Measurements from ENCODE around the gene YDJC.
"Not testable (repeated sequence)": the region's sequence is repeated elsewhere in the genome, so short reads cannot be mapped to it uniquely, and the experiment has no call there.

Gene YDJC

GRCh38 chr22:21622919-21623647, 6.7 kb downstream of the YDJC start:
- Mint-ChIP-seq H3K27ac (ENCODE audit: low read depth) (peak overlapping the region; percentile 68), H3K36me3 (ENCODE audit: insufficient read depth) (peaks cover 46% of the 10 kb centered on the region), H3K9me3 (no peaks in the 10 kb centered on the region), H3K27me3 (no peaks in the 10 kb centered on the region), H3K4me3 (no peak overlapping the region), H3K4me1 (peaks cover 47% of the 10 kb centered on the region)
- ATAC-seq (replicated peaks; ENCODE audit: extremely low read depth, poor library complexity, severe bottlenecking) (no peak), DNase-seq (ENCODE audit: low spot score in 2 of 2) (no peak)

DNA sequence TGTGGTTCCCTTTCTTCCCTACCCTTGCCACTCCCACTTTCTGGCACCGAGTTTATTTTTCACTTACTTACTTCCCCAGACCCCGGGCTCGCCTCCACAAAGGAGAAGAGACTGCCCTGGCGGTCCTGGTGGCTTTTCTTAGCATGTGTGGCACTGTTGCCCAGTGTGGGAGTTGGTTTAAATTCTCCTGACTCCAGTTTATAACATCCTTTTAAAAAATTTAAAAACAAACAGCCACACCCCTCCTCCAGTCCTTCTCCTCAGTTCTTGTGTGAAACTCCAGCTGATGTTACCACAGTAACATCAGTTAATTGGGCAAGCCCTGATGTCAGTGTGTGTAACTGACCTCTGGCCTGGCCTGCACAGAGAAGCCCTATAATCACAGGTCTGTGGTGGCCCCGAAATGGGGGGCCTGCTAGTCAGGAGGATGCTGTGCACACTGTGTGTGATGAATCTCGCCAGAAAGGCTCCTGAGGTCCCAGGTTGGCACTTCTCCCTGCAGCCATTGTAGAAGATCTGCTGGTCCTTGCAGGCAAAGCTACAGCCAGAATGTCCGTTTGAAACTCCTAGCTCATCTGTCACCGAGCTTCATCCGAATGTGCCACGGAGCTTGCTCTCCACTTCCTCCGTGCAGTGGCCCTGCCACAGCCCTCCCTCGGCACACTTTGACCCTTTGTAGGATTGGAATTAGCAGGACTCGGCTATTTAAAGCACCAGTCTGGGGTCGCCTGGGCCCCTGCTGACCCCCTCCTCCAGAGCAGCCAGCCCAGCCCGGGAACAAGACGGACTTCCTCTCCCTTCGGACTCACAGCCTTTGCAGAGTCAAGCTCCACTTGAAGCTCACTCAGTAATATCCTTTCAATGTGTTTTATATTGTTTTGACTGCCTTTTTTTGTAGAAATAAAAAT, 7.6 kb downstream of the YDJC start:
- Mint-ChIP-seq H3K27me3 (no peaks in the 10 kb centered on the region), H3K4me1 (peaks cover 47% of the 10 kb centered on the region), H3K27ac (ENCODE audit: low read depth) (peak overlapping the region; percentile 68), H3K4me3 (no peak overlapping the region), H3K9me3 (no peaks in the 10 kb centered on the region), H3K36me3 (ENCODE audit: insufficient read depth) (peaks cover 46% of the 10 kb centered on the region)
- no peak for DNase-seq (ENCODE audit: low spot score in 2 of 2)
- no peak for ATAC-seq (replicated peaks; ENCODE audit: extremely low read depth, poor library complexity, severe bottlenecking)

DNA sequence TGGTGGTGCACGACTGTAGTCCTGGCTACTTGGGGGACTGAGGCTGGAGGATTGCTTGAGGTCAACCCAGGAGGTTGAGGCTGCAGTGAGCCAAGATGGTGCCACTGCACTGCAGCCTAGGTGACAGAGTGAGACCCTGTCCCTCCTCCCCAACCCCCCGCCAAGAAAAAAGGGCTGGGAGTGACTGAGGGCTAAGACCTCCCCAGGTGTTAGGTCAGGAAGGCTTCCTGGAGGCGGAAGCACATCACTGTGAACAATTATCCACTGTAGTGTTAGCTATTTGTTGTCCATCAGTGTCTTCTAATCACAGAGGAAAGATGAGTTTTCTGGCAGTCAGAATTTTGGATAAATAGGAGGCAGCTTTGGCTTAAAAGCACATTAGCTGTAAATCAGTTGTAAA, 8.8 kb downstream of the YDJC start:
- peaks cover 41% of the 10 kb centered on the region for H3K4me1 Mint-ChIP-seq
- DNase-seq (ENCODE audit: low spot score in 2 of 2) = no peak
- ATAC-seq (replicated peaks; ENCODE audit: extremely low read depth, poor library complexity, severe bottlenecking) = no peak
- H3K36me3 Mint-ChIP-seq (ENCODE audit: insufficient read depth) = peaks cover 47% of the 10 kb centered on the region
- no peak overlapping the region for H3K27ac Mint-ChIP-seq (ENCODE audit: low read depth)
- no peaks in the 10 kb centered on the region for H3K9me3 Mint-ChIP-seq
- no peak overlapping the region for H3K4me3 Mint-ChIP-seq
- no peaks in the 10 kb centered on the region for H3K27me3 Mint-ChIP-seq

DNA sequence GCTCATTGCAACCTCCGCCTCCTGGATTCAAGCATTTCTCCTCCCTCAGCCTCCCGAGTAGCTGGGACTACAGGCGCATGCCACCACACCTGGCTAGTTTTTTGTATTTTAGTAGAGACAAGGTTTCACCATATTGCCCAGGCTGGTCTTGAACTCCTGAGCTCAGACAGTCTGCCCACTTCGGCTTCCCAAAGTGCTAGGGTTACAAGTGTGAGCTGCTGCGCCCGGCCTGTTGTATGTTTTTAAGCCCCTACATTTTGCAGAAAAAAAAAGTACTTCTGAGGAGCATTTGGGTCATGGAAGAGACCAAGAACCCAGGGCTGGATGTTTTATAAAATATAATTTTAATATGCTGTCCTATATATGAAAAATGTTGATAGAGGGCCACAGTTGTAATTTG, 12.5 kb downstream of the YDJC start:
- H3K9me3 Mint-ChIP-seq; ATAC-seq (replicated peaks; ENCODE audit: extremely low read depth, poor library complexity, severe bottlenecking); H3K4me3 Mint-ChIP-seq; H3K27me3 Mint-ChIP-seq; DNase-seq (ENCODE audit: low spot score in 2 of 2): not testable (repeated sequence)
- Mint-ChIP-seq H3K4me1 (peaks cover 37% of the 10 kb centered on the region), H3K27ac (ENCODE audit: low read depth) (peak overlapping the region; percentile 22), H3K36me3 (ENCODE audit: insufficient read depth) (peaks cover 49% of the 10 kb centered on the region)

DNA sequence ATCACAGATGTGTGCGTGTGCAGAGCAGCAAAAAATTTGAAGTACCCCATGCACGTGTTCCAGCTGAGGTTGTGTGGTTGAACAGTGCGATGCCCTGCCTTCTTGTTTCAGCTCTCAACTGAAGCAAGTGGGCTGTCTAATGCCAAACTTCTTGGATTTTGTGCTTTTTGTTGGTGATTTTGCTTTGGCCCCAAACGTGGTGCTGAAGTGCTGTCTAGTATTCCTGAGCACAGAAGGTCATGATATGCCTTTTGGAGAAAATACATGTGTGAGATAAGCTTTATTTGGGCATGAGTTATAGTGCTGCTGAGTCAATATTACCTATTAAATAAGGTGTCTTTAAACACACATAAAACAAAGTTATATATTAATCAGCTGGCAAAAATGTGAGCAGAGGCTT, 14.1 kb downstream of the YDJC start:
- peaks cover 42% of the 10 kb centered on the region for H3K4me1 Mint-ChIP-seq
- H3K36me3 Mint-ChIP-seq (ENCODE audit: insufficient read depth) = peaks cover 55% of the 10 kb centered on the region
- ATAC-seq (replicated peaks; ENCODE audit: extremely low read depth, poor library complexity, severe bottlenecking) (no peak), DNase-seq (ENCODE audit: low spot score in 2 of 2) (no peak)
- no peaks in the 10 kb centered on the region for H3K27me3 Mint-ChIP-seq
- peak overlapping the region; percentile 76 for H3K27ac Mint-ChIP-seq (ENCODE audit: low read depth)
- no peaks in the 10 kb centered on the region for H3K9me3 Mint-ChIP-seq
- H3K4me3 Mint-ChIP-seq = no peak overlapping the region

GRCh38 chr22:21613553-21614233, 16.1 kb downstream of the YDJC start:
- no peak for ATAC-seq (replicated peaks; ENCODE audit: extremely low read depth, poor library complexity, severe bottlenecking)
- Mint-ChIP-seq H3K27ac (ENCODE audit: low read depth) (no peak overlapping the region), H3K4me3 (no peak overlapping the region), H3K27me3 (no peaks in the 10 kb centered on the region), H3K4me1 (peaks cover 31% of the 10 kb centered on the region), H3K36me3 (ENCODE audit: insufficient read depth) (peaks cover 48% of the 10 kb centered on the region), H3K9me3 (no peaks in the 10 kb centered on the region)
- no peak for DNase-seq (ENCODE audit: low spot score in 2 of 2)

- H3K9me3 Mint-ChIP-seq = no peaks in the 10 kb centered on the region
- peaks cover 45% of the 10 kb centered on the region for H3K36me3 Mint-ChIP-seq (ENCODE audit: insufficient read depth)
- DNase-seq (ENCODE audit: low spot score in 2 of 2) (no peak), ATAC-seq (replicated peaks; ENCODE audit: extremely low read depth, poor library complexity, severe bottlenecking) (no peak)
- peak overlapping the region; percentile 35 for H3K27ac Mint-ChIP-seq (ENCODE audit: low read depth)
- no peaks in the 10 kb centered on the region for H3K27me3 Mint-ChIP-seq
- H3K4me3 Mint-ChIP-seq = no peak overlapping the region
- peaks cover 33% of the 10 kb centered on the region for H3K4me1 Mint-ChIP-seq
Observed at GRCh38 chr22:21612858-21613257, 17.0 kb downstream of the YDJC start.

- Mint-ChIP-seq H3K4me3 (peak overlapping the region; percentile 17), H3K27ac (ENCODE audit: low read depth) (no peak overlapping the region), H3K4me1 (peaks cover 38% of the 10 kb centered on the region), H3K9me3 (no peaks in the 10 kb centered on the region), H3K27me3 (no peaks in the 10 kb centered on the region), H3K36me3 (ENCODE audit: insufficient read depth) (peaks cover 42% of the 10 kb centered on the region)
- ATAC-seq (replicated peaks; ENCODE audit: extremely low read depth, poor library complexity, severe bottlenecking) = no peak
- DNase-seq (ENCODE audit: low spot score in 2 of 2) = no peak
Observed at GRCh38 chr22:21611210-21611977, 18.4 kb downstream of the YDJC start.

GRCh38 chr22:21609556-21610157, 20.2 kb downstream of the YDJC start:
- H3K36me3 Mint-ChIP-seq (ENCODE audit: insufficient read depth) = peaks cover 33% of the 10 kb centered on the region

DNA sequence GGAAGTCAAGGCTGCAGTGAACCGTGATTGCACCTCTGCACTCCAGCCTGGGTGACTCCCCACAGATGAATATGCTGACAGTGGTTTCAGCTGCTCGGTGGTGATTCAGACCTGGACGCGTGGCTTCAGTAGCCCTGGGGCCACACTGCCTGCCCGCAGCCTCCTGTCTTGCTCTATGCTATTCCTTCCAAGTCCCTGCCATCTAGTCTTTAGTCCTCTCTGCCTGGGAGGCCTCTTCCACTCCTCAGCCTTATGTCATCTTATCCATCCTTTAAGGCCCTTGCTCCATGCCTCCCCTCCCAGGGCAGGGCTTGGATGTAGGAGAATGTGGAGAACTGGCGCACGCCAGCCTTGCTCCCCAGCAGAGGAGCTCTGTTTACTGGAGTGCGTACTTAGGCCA, 23.0 kb downstream of the YDJC start:
- Mint-ChIP-seq H3K36me3 (ENCODE audit: insufficient read depth) (peaks cover 20% of the 10 kb centered on the region), H3K4me1 (peaks cover 35% of the 10 kb centered on the region), H3K9me3 (no peaks in the 10 kb centered on the region), H3K27ac (ENCODE audit: low read depth) (peak overlapping the region; percentile 82), H3K4me3 (no peak overlapping the region), H3K27me3 (no peaks in the 10 kb centered on the region)
- ATAC-seq (replicated peaks; ENCODE audit: extremely low read depth, poor library complexity, severe bottlenecking) = no peak
- DNase-seq (ENCODE audit: low spot score in 2 of 2) = no peak

More at GRCh38 chr22:21609556-21610157, 20.2 kb downstream of the YDJC start:
- not testable (repeated sequence) for H3K27ac Mint-ChIP-seq (ENCODE audit: low read depth); DNase-seq (ENCODE audit: low spot score in 2 of 2); H3K9me3 Mint-ChIP-seq; H3K27me3 Mint-ChIP-seq; H3K4me3 Mint-ChIP-seq; ATAC-seq (replicated peaks; ENCODE audit: extremely low read depth, poor library complexity, severe bottlenecking)
- peaks cover 38% of the 10 kb centered on the region for H3K4me1 Mint-ChIP-seq

- Mint-ChIP-seq H3K9me3 (no peaks in the 10 kb centered on the region), H3K4me1 (peaks cover 29% of the 10 kb centered on the region), H3K27me3 (no peaks in the 10 kb centered on the region), H3K27ac (ENCODE audit: low read depth) (no peak overlapping the region), H3K4me3 (no peak overlapping the region), H3K36me3 (ENCODE audit: insufficient read depth) (peaks cover 14% of the 10 kb centered on the region)
- no peak for ATAC-seq (replicated peaks; ENCODE audit: extremely low read depth, poor library complexity, severe bottlenecking)
- no peak for DNase-seq (ENCODE audit: low spot score in 2 of 2)
Observed at GRCh38 chr22:21605887-21606564, 23.8 kb downstream of the YDJC start.
